Cardiac fibroblast (primary cell): ENCODE results near the gene AFAP1L1.

Experiments
- DNase-seq, 2 donors: peaks; one replicate each; pipeline versions ENCODE4 v3.0.0 to v3.0.0-alpha.2; 2010; ENCODE audit warnings: low read depth in 2 of 2
- H3K4me3 ChIP-seq, 2 donors: replicated peaks in 1 of 2; 1 replicate in 1 of 2; 2 replicates in 1 of 2; pipeline ENCODE4 v1.5.1; 2011; ENCODE audit warnings: low read depth in 2 of 2, low read length in 2 of 2, mild to moderate bottlenecking in 2 of 2, moderate library complexity in 1 of 2
- CTCF ChIP-seq: IDR thresholded peaks from one replicate; pipeline ENCODE4 v1.5.1; 2011; ENCODE audit warnings: low read depth, mild to moderate bottlenecking, low read length, inconsistent platforms

AFAP1L1 gene

GRCh38 chr5:149271716-149272563 lies at the start of gene AFAP1L1:
TSS of gene AFAP1L1 (plus strand) at chr5:149271859. CDS start at chr5:149271969, 110 bp downstream.
- no peak for TF ChIP-seq CTCF
- DNase-seq: peak; percentile 49 to 61
- H3K4me3 ChIP-seq: peak within 1 kb of the TSS; percentile 68 to 82

DNA sequence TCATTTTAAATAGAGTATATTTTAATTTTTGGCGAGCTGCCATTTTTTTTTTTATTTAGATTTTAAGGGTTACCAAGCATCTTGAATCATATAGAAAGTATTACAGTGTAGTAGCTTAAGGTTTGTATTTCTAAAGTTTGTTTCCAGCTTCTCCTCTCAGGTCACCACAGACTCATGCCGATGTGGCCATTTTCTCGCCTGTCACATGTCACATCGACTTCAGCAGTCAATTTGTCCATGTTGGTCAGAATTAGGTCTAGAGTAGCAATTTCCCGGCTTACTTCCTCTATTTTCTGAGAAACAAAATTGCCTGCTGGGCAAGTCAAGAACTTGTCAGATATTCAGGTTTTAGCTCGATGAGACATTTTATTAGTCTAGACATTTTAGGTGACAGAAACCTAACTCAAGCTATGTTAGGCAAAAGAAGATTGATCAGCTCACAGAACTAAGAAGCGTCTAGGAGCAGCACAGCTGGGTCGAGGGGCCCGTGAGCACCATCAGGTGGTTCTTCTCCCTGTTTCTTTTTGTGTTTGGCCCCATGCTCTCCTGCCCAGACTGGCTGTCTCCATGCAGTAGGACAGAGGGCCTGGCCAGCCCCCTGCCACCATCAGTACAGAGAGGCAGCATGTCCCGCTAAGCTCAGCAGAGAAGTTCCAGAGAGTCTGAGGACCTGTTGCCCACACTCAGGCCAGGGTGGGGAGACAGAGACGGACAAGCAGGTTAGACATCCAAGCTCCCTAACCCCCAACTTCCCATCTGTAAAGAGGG lies 48.4 kb upstream of the AFAP1L1 start:
- no peak for TF ChIP-seq CTCF
- H3K4me3 ChIP-seq: no peak overlapping the region
- DNase-seq: no peak

- TF ChIP-seq CTCF: no peak
- H3K4me3 ChIP-seq: no peak overlapping the region
- DNase-seq: no peak
These were observed 47.4 kb upstream of the AFAP1L1 start for GRCh38 chr5:149224282-149224681.

DNA sequence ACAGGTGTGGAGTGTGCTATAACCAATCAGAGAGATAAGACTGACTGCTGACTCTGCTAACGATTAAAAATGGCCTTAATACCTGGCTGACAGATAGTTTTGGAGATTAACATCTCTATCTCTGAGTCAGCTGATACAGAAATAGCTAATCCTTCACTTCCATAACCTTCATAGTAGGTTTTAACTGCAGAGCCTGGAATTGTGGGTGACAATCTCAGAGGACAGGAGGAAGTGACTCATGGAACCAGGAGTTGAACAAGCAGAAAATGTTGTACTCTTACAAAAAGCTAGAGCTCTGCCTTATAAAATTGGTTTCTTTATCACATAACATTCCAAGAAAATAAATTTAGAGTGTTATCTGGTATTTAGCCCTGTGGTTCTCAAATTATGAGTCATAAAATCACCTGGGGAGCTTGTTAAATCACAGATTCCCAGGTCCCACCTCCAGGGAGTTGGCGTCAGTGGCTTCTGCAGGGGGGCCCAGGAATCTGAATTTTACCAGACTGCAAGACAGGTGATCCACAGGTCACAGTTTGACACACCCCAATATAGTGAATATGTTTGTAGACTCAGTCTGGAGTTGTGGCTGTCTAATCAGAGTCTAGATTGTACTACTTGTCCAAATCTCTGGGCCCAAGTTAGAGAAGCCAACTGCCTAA lies 44.4 kb upstream of the AFAP1L1 start:
- peak; percentile 51 to 65 for DNase-seq
- no peak overlapping the region for H3K4me3 ChIP-seq

GRCh38 chr5:149228618-149229297 lies 42.9 kb upstream of the AFAP1L1 start:
- no peak overlapping the region for H3K4me3 ChIP-seq
- DNase-seq: peak; percentile 95
- TF ChIP-seq CTCF: peak; percentile 81

More for the DNA sequence above, 44.4 kb upstream of the AFAP1L1 start:
- TF ChIP-seq CTCF: no peak

DNA sequence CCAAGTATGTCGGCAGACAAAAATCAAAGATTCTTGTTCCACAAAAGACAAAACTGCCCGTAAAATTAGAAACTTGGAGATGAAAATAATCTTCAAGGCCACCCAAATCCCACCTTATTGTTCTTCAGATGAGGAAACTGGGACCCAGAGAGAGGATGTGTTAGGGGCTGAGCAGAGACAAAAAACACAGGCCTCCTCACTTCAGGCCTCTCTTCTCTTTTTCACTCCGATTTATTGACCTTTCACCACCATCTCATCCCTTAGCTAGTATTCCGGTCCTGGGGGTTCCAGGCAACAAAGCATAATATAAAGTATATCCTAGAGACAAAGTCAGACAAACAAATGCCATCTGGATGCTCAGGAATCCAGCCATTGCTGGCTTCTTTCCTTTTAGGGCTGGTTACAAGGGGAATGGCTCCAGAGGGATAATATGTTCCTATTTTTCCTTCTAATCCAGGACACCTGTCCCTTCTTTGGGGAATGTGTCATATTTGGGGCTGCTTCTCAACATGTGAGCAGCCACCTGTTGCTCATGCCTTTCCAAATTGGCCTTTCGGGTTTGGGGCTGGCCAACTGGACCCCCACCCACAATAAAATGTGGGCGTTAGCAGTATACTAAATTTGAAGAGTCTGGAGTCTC lies 42.2 kb upstream of the AFAP1L1 start:
- H3K4me3 ChIP-seq: no peak overlapping the region
- no peak for TF ChIP-seq CTCF
- no peak for DNase-seq
